ENCODE measurements around the gene RILPL2. TPM values are rescaled to one million over a fixed set of nuclear protein-coding genes. Genes with fewer than 3 reads are reported as not detected.

RILPL2 gene
- total and polyA plus RNA-seq, 2 experiments from 2014 or later = 1.4 to 2.0 TPM

DNA sequence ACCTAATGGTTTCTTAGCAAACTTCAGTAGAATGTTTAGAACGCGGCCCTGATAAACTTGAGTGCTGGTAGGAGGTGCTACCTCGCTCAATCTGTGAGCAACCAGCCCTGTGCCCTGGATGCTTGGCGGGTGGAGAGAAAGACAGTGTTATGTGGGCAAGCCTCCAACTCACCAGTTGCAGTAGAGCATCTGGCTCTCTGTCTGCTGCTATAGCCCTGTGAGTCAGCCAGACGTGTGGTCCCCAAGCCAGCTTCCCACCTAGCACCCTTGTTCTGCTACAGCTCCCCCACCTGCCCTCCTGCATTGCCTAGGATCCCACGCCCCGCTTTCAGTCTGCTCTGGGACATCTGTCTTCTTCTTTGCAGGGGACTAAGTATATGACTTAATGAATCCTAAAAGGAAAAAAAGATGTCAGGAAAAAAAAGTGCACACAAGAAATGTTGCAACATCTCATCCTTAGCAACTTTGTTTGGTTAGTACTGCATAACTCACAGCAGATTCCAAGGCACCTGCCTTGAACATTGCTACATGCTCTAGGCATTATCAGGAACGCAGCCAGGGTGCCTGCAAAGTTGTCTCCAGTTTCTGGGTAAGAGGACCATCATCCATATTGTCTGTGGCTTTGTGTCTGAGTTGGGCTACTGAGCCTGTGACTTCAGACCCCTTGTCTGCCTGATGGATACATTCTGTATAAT lies 35.0 kb upstream of the RILPL2 start (continued):
- TF ChIP-seq, protein P1, sequence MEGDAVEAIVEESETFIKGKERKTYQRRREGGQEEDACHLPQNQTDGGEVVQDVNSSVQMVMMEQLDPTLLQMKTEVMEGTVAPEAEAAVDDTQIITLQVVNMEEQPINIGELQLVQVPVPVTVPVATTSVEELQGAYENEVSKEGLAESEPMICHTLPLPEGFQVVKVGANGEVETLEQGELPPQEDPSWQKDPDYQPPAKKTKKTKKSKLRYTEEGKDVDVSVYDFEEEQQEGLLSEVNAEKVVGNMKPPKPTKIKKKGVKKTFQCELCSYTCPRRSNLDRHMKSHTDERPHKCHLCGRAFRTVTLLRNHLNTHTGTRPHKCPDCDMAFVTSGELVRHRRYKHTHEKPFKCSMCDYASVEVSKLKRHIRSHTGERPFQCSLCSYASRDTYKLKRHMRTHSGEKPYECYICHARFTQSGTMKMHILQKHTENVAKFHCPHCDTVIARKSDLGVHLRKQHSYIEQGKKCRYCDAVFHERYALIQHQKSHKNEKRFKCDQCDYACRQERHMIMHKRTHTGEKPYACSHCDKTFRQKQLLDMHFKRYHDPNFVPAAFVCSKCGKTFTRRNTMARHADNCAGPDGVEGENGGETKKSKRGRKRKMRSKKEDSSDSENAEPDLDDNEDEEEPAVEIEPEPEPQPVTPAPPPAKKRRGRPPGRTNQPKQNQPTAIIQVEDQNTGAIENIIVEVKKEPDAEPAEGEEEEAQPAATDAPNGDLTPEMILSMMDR (conservative IDR thresholded peaks at IDR 0.05; ENCODE audit: low read depth in 2 of 2) = no peak
- TF ChIP-seq CREB1 (CRISPR knock-in tag; IDR thresholded peaks at IDR 0.05; ENCODE audit: low read depth) = no peak

DNA sequence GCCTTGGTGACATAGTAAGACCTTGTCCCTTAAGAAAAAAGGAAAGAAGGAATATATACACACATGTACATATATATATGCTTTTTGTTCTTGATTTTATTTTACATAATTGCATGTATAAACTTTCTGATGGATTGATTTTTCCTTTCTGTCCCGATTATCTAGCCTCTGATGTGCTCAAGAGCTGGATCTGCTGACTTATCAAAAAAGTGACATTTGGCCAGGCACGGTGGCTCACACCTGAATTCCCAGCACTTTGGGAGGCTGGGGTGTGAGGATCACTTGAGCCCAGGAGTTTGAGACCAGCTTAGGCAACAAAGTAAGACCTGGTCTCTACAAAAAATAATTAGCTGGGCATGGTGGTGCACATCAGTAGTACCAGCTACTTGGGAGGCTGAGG lies 33.5 kb upstream of the RILPL2 start:
- H3K4me1 Mint-ChIP-seq = no peaks in the 10 kb centered on the region
- H2AFZ ChIP-seq = no peak overlapping the region
- TF ChIP-seq EZH2 (IDR thresholded peaks at IDR 0.05; ENCODE audit: low read depth, unreplicated experiment) (no peak), STAT1 (IDR thresholded peaks at IDR 0.05; ENCODE audit: unreplicated experiment) (no peak), EZH2phosphoT487 (IDR thresholded peaks at IDR 0.05; ENCODE audit: unreplicated experiment) (no peak), NANOG (IDR thresholded peaks at IDR 0.05; ENCODE audit: borderline replicate concordance) (no peak), ZNF114 (CRISPR knock-in tag; IDR thresholded peaks at IDR 0.05) (no peak), ZNF331 (CRISPR knock-in tag; IDR thresholded peaks at IDR 0.05; ENCODE audit: low read depth) (no peak)
- TF ChIP-seq, protein P2, sequence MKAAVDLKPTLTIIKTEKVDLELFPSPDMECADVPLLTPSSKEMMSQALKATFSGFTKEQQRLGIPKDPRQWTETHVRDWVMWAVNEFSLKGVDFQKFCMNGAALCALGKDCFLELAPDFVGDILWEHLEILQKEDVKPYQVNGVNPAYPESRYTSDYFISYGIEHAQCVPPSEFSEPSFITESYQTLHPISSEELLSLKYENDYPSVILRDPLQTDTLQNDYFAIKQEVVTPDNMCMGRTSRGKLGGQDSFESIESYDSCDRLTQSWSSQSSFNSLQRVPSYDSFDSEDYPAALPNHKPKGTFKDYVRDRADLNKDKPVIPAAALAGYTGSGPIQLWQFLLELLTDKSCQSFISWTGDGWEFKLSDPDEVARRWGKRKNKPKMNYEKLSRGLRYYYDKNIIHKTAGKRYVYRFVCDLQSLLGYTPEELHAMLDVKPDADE (IDR thresholded peaks at IDR 0.05) = no peak
- TF ChIP-seq, protein P1 (conservative IDR thresholded peaks at IDR 0.05; ENCODE audit: low read depth in 2 of 2) = no peak
- TF ChIP-seq, protein P3, sequence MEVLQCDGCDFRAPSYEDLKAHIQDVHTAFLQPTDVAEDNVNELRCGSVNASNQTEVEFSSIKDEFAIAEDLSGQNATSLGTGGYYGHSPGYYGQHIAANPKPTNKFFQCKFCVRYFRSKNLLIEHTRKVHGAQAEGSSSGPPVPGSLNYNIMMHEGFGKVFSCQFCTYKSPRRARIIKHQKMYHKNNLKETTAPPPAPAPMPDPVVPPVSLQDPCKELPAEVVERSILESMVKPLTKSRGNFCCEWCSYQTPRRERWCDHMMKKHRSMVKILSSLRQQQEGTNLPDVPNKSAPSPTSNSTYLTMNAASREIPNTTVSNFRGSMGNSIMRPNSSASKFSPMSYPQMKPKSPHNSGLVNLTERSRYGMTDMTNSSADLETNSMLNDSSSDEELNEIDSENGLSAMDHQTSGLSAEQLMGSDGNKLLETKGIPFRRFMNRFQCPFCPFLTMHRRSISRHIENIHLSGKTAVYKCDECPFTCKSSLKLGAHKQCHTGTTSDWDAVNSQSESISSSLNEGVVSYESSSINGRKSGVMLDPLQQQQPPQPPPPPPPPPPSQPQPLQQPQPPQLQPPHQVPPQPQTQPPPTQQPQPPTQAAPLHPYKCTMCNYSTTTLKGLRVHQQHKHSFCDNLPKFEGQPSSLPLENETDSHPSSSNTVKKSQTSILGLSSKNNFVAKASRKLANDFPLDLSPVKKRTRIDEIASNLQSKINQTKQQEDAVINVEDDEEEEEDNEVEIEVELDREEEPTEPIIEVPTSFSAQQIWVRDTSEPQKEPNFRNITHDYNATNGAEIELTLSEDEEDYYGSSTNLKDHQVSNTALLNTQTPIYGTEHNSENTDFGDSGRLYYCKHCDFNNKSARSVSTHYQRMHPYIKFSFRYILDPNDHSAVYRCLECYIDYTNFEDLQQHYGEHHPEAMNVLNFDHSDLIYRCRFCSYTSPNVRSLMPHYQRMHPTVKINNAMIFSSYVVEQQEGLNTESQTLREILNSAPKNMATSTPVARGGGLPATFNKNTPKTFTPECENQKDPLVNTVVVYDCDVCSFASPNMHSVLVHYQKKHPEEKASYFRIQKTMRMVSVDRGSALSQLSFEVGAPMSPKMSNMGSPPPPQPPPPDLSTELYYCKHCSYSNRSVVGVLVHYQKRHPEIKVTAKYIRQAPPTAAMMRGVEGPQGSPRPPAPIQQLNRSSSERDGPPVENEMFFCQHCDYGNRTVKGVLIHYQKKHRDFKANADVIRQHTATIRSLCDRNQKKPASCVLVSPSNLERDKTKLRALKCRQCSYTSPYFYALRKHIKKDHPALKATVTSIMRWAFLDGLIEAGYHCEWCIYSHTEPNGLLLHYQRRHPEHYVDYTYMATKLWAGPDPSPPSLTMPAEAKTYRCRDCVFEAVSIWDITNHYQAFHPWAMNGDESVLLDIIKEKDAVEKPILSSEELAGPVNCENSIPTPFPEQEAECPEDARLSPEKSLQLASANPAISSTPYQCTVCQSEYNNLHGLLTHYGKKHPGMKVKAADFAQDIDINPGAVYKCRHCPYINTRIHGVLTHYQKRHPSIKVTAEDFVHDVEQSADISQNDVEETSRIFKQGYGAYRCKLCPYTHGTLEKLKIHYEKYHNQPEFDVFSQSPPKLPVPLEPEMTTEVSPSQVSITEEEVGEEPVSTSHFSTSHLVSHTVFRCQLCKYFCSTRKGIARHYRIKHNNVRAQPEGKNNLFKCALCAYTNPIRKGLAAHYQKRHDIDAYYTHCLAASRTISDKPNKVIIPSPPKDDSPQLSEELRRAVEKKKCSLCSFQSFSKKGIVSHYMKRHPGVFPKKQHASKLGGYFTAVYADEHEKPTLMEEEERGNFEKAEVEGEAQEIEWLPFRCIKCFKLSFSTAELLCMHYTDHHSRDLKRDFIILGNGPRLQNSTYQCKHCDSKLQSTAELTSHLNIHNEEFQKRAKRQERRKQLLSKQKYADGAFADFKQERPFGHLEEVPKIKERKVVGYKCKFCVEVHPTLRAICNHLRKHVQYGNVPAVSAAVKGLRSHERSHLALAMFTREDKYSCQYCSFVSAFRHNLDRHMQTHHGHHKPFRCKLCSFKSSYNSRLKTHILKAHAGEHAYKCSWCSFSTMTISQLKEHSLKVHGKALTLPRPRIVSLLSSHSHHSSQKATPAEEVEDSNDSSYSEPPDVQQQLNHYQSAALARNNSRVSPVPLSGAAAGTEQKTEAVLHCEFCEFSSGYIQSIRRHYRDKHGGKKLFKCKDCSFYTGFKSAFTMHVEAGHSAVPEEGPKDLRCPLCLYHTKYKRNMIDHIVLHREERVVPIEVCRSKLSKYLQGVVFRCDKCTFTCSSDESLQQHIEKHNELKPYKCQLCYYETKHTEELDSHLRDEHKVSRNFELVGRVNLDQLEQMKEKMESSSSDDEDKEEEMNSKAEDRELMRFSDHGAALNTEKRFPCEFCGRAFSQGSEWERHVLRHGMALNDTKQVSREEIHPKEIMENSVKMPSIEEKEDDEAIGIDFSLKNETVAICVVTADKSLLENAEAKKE (CRISPR knock-in tag; IDR thresholded peaks at IDR 0.05) = no peak

More for the DNA sequence above, 33.5 kb upstream of the RILPL2 start:
- Histone ChIP-seq H4K20me1 (replicated peaks; ENCODE audit: insufficient read depth) (peaks cover 2% of the 10 kb centered on the region; the same call in 1 of the 2 replicates), H3K4me2 (no peak overlapping the region), H3K9me2 (ENCODE audit: insufficient read depth) (no peaks in the 10 kb centered on the region), H3K4me3 (no peak overlapping the region), H3F3A (replicated peaks; ENCODE audit: low read depth) (no peaks in the 10 kb centered on the region), H3K27me3 (ENCODE audit: insufficient read depth) (no peaks in the 10 kb centered on the region), H3K79me2 (replicated peaks; ENCODE audit: insufficient read depth) (no peaks in the 10 kb centered on the region; the same call in 1 of the 2 replicates), H3K4me1 (ENCODE audit: insufficient read depth) (no peaks in the 10 kb centered on the region), H3K36me3 (ENCODE audit: insufficient read depth) (no peaks in the 10 kb centered on the region), H3K27ac (ENCODE audit: low read depth) (no peak overlapping the region)
- ATAC-seq (no peak), DNase-seq (ENCODE audit: low spot score) (no peak)
- Mint-ChIP-seq H3K36me3 (ENCODE audit: low read depth) (peaks cover 13% of the 10 kb centered on the region), H3K9me3 (no peaks in the 10 kb centered on the region; the same call in 2 of the 3 replicates), H3K27me3 (ENCODE audit: insufficient read depth, low read depth, poor library complexity) (peaks cover 6% of the 10 kb centered on the region), H3K27ac (no peak overlapping the region), H3K4me3 (no peak overlapping the region)

Measured in GM23338 (cell line).